ENCODE data around the gene CCDC85B. TPM values are rescaled to one million over a fixed set of nuclear protein-coding genes. Genes with fewer than 3 reads are reported as not detected.
A peak's percentile ranks its signal among the peaks of the same experiment; 100 is the strongest.

Gene CCDC85B
- total and polyA plus RNA-seq, 2 of the 13 experiments (the other 11 are each of a cell fraction or from before 2014, with no cell fraction given): 8.2 to 19.5 TPM

GRCh38 chr11:65868907-65869306 is 21.6 kb upstream of the CCDC85B start:
- TSS peak; percentile 32 for BruUV-seq (replicated peaks)
- TF ChIP-seq POLR2A (IDR thresholded peaks at IDR 0.05; ENCODE audit: insufficient read depth in 1 of 2, low read depth in 2 of 2, low read length in 2 of 2) (peak in 1 of 2 experiments; percentile 12; a peak in 1 of 4 replicates), MBD4 (IDR thresholded peaks at IDR 0.05; ENCODE audit: borderline replicate concordance, low read length) (no peak), ZNF687 (CRISPR knock-in tag; IDR thresholded peaks at IDR 0.05) (no peak), ZFP37 (CRISPR knock-in tag; IDR thresholded peaks at IDR 0.05; ENCODE audit: borderline replicate concordance) (no peak), ZNF501 (CRISPR knock-in tag; IDR thresholded peaks at IDR 0.05) (no peak), AHDC1 (CRISPR knock-in tag; IDR thresholded peaks at IDR 0.05; ENCODE audit: borderline replicate concordance) (no peak), ZNF20 (CRISPR knock-in tag; IDR thresholded peaks at IDR 0.05) (no peak), ZNF773 (CRISPR knock-in tag; IDR thresholded peaks at IDR 0.05; ENCODE audit: borderline replicate concordance) (no peak), POLR2G (IDR thresholded peaks at IDR 0.05; ENCODE audit: low read depth, low read length) (0 out of 2 replicates have a peak, but pooled peaks have one; percentile 20), ZKSCAN1 (IDR thresholded peaks at IDR 0.05; ENCODE audit: low read length) (no peak)
- Histone ChIP-seq H3K4me2 (ENCODE audit: low read depth, low read length) (no peak overlapping the region), H3K27ac (ENCODE audit: extremely low read length, insufficient read depth, low read length) (no peak overlapping the region), H3K9me3 (ENCODE audit: low read length) (no peaks in the 10 kb centered on the region), H3K9ac (ENCODE audit: insufficient read depth, low read depth, low read length) (no peak overlapping the region), H4K20me1 (ENCODE audit: insufficient read depth, low read length) (no peaks in the 10 kb centered on the region), H3K4me1 (ENCODE audit: insufficient read depth, low read length) (peaks cover 22% of the 10 kb centered on the region), H2AFZ (ENCODE audit: low read length) (no peak overlapping the region), H3K36me3 (replicated peaks in 1 of 2; ENCODE audit: control insufficient read depth in 1 of 2, insufficient read depth in 2 of 2, low read length in 2 of 2) (peaks cover 7 to 30% of the 10 kb centered on the region in 2 experiments; a peak in 4 of 5 replicates), H3K79me2 (ENCODE audit: insufficient read depth, low read length) (no peaks in the 10 kb centered on the region), H3K4me3 (replicated peaks in 1 of 3; ENCODE audit: insufficient read depth in 1 of 3, low read depth in 2 of 3, low read length in 3 of 3) (no peak overlapping the region), H3K27me3 (ENCODE audit: control insufficient read depth in 1 of 2, insufficient read depth in 2 of 2, low read length in 2 of 2) (no peaks in the 10 kb centered on the region; a peak in 1 of 5 replicates)
- DNase-seq (ENCODE audit: low spot score) (no peak), ATAC-seq (no peak), FAIRE-seq (no peak)
- WGBS (ENCODE audit: low lambda C conversion rate): 100% methylated on average over 2 of the region's 3 CpGs
- intact Hi-C loops (cut with micrococcal nuclease; ENCODE audit: unreplicated experiment): no loop called here
- ChIA-PET CTCF (ENCODE audit: low intra/inter-chr PET ratio, low total read pairs) (no interaction called here), POLR2A (interaction anchor here (1.0 to 8.9 kb wide), 5 partner anchors 10 to 156 kb away, joined by 3 to 81 read pairs (median 3); partner anchors contain the start of genes CFL1, FIBP and MUS81)
- in situ Hi-C loops (cut with HindIII; ENCODE audit: extremely low pct_ligation_motif_present, low pct_unique_long_range_greater_than_20kb): no loop called here

All from HepG2 (cell line).